Femur (tissue), 1 donor: ENCODE results near the gene SIGLEC11.
"Not testable (repeated sequence)": the region's sequence is repeated elsewhere in the genome, so short reads cannot be mapped to it uniquely, and the experiment has no call there.

Experiments used
- DNase-seq: peaks from one replicate; pipeline ENCODE4 v3.0.0-alpha.2; 2017

SIGLEC11 gene

GRCh38 chr19:49924881-49925210 is 36.1 kb downstream of the SIGLEC11 start:
- DNase-seq, result not testable (repeated sequence)

- DNase-seq, result no peak
These were observed 36.7 kb downstream of the SIGLEC11 start for GRCh38 chr19:49924004-49924880.

- no peak for DNase-seq
These were observed 37.6 kb downstream of the SIGLEC11 start for GRCh38 chr19:49923055-49924003.

- no peak for DNase-seq
These were observed 38.8 kb downstream of the SIGLEC11 start for GRCh38 chr19:49921871-49922795.

- no peak for DNase-seq
These were observed 40.2 kb downstream of the SIGLEC11 start for GRCh38 chr19:49920624-49921363.

GRCh38 chr19:49918089-49918488 is 42.9 kb downstream of the SIGLEC11 start:
- DNase-seq, result no peak

DNA sequence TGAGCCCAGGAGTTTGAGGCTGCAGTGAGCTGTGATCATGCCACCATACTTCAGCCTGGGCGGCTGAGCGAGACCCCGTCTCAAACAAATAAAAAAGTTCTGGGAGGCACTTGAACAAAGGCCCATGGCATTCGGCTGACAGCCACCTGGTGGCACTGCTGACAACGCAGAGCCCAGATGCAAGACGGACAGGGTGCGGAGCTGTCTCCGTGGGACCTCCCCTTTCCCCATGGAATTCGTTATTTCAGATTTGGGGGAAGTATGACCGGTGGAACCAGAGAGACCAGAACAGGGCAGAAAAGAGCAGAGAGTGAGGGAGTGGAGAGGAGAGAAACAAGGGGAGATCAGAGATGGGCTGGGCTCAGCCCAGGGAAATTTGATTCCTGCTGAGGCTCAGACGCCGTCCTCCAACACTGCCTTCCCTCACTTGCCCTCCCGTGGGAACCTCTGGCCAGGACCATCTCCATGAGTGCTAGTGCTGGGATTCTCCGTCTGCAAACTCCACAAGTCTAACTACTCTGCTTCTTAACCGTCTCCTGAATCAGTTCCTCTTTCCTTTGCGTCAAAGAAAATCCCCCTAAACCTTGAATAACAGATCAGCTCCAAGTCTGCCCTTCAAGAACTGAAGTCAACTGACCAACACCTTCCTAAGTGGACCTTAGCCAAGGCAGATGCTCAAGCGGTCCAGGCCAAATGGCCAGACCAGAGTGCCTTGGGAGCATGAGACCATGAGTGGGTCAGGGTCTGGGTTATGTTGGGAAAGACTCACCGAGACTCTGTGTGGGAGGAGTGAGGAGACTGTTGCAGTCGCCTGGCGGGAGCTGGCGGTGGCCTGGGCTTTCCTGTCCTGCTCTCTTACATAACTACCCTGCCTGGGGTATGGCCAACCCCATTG is 43.9 kb downstream of the SIGLEC11 start:
- DNase-seq, result no peak

- no peak for DNase-seq
These were observed 45.7 kb downstream of the SIGLEC11 start for GRCh38 chr19:49915271-49915670.

GRCh38 chr19:49913720-49914119 is 47.3 kb downstream of the SIGLEC11 start:
- no peak for DNase-seq

GRCh38 chr19:49912965-49913685 is 47.8 kb downstream of the SIGLEC11 start:
- DNase-seq, result no peak

- peak; percentile 28 for DNase-seq
These were observed 49.4 kb downstream of the SIGLEC11 start for GRCh38 chr19:49911381-49912145.

- DNase-seq, result no peak
These were observed 50.8 kb downstream of the SIGLEC11 start for GRCh38 chr19:49910179-49910578.

DNA sequence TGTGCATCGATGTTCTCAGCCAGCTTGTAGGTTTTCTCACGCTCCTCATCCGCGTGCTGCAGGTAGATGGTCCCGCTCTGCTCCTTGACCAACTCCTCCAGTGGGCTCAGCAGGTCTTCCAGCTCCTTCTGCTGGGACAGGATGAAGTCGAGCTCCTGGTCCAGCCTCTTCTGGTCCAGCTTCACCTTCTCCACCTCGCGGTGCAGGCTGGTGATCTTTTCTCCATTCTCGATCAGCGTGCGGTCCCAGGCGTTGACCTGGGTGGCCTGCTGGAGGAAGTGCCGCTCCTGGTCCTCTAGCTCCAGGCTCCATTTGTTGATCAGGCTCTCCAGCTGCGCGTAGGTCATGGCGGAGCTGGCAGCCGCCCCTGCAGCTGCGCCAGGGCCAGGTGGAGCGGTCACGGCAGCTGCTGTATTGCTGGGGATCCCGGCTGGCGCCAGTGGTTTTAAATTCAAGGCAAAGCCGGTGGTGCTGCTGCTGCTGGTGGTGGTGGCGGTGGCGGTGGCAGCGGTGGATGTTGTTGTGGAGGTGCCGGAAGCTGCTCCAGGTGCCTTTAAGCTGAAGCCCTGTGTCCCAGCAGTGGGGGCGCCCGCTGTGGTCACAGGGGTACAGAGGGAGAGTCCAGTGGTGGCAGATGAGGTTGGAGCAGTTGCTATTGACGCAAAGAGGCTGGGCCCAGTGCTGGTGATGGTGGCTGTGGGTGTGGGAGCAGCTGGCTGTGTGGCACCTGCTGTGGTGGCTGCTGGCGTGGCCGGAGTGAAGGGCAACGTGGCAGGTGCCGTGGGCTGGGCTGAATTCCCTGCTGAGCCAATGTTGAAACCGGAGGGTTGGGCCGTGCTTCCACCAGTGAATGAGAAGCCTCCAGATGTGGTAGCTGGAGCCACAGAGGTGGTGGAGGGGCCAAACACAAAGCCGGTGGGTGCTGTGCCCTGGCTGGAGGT is 52.2 kb downstream of the SIGLEC11 start:
- DNase-seq, result peak; percentile 14

GRCh38 chr19:49907745-49908446 is 53.1 kb downstream of the SIGLEC11 start:
- no peak for DNase-seq

GRCh38 chr19:49906879-49907564 is 54.0 kb downstream of the SIGLEC11 start:
- DNase-seq, result no peak

DNA sequence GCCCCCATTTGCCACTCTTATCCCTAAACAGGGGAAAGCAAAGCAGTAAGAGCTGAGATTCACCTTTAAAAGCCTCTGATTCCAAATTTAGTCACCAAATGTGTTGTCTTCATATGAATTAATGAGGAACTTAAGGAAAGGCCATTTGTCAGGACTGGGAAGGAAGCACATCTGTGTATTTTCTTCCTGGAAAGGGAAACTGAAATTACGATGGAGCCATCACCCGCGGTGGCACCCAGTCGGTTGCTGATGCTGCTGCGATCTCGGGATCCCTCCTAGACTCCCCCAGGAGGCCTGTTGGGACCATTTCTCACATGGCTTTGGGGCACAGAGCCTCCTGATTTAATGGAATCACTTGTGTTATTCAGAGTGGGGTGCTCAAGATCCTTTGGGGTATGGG is 56.8 kb downstream of the SIGLEC11 start:
- DNase-seq, result no peak
